ENCODE data around the gene ALDOB. TPM values are rescaled to one million over a fixed set of nuclear protein-coding genes. Genes with fewer than 3 reads are reported as not detected.

Gene ALDOB
- total and polyA plus RNA-seq, 7 experiments from 2014 or later: not detected

GRCh38 chr9:101449071-101449721 is 13.6 kb upstream of the ALDOB start:
- CTCF ChIA-PET: interaction anchor here (0.6 to 1.3 kb wide), 3 partner anchors 10 to 80 kb away, joined by 3 to 8 read pairs (median 4); no protein-coding TSS in a partner anchor

DNA sequence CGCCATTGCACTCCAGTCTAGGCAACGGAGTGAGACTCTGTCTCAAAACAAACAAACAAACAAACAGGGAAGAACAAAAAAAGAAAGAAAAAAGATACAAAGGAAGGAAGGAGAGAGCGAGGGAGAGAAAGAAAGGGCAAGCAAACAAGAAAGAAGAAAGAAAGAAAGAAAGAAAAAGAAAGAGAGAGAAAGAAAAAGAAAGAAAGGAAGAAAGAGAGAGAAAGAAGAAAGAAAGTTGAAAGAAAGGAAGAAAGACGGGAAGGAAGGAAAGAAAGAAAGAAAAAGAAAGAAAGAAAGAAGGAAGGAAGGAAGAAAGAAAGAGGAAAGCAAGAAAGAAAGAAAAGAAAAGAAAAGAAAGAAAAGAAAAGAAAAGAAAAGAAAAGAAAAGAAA is 13.1 kb upstream of the ALDOB start:
- peaks cover 65 to 80% (median 73%) of the 10 kb centered on the region in 5 donors for H3K27me3 Mint-ChIP-seq
- CTCF ChIA-PET: interaction anchor here (0.6 to 1.3 kb wide), 2 partner anchors 11 to 81 kb away, joined by 4 to 8 read pairs; no protein-coding TSS in a partner anchor

More at GRCh38 chr9:101449071-101449721, 13.6 kb upstream of the ALDOB start:
- peaks cover 0 to 6% of the 10 kb centered on the region in 2 donors for H3K27me3 ChIP-seq (ENCODE audit: control insufficient read depth in 2 of 2, insufficient read depth in 2 of 2, low read length in 2 of 2)
- H3K9me3 Mint-ChIP-seq: peaks cover 0 to 26% (median 9%) of the 10 kb centered on the region in 11 donors
- intact Hi-C loops (cut with micrococcal nuclease): loop anchor here in 1 of 2 donors (2.0 kb wide), 2 partner anchors 82 to 122 kb away; no protein-coding TSS in a partner anchor
- peaks cover 0 to 3% (median 0%) of the 10 kb centered on the region in 5 donors for H3K36me3 Mint-ChIP-seq
- peaks cover 60 to 76% (median 71%) of the 10 kb centered on the region in 5 donors for H3K27me3 Mint-ChIP-seq
- H3K9me3 ChIP-seq (ENCODE audit: control insufficient read depth in 2 of 3, low read length in 3 of 3): no peaks in the 10 kb centered on the region
- no peaks in the 10 kb centered on the region for H3K36me3 ChIP-seq (ENCODE audit: control insufficient read depth in 2 of 3, insufficient read depth in 3 of 3, low read length in 3 of 3)
- H3K4me1 ChIP-seq (ENCODE audit: control insufficient read depth in 2 of 2, insufficient read depth in 2 of 2, low read length in 2 of 2): peaks cover 0 to 6% of the 10 kb centered on the region in 2 donors
- H3K4me1 Mint-ChIP-seq: peaks cover 5 to 11% (median 7%) of the 10 kb centered on the region in 7 donors
- peak overlapping the region; percentile 41 to 79 (median 68) for H3K4me3 Mint-ChIP-seq
- ATAC-seq: peak; percentile 84
- POLR2A ChIA-PET: no interaction called here
- no peak overlapping the region for H3K27ac Mint-ChIP-seq
- no peak overlapping the region for H3K27ac ChIP-seq (ENCODE audit: low read depth, low read length)
- peak overlapping the region; percentile 40 for H3K4me3 ChIP-seq (ENCODE audit: low read length)
- DNase-seq: peak; percentile 1 to 44 (median 30)

DNA sequence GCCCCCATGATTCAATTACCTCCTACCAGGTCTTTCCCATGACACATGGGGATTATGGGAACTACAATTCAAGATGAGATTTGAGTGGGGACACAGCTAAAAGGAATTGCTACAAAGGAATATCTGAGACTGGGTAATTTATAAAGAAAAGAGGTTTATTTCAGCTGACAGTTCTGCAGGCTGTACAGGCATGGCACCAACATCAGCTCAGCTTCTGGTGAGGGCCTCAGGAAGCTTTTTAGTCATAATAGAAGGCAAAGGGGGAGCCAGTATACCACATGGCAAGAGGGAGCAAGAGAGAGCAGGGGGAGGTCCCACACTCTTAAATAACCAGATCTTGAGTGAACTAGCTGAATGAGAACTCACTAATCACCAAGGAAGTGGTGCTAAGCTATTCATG is 11.2 kb upstream of the ALDOB start:
- peaks cover 5 to 11% (median 7%) of the 10 kb centered on the region in 7 donors for H3K4me1 Mint-ChIP-seq
- ATAC-seq: no peak
- Histone ChIP-seq H3K36me3 (ENCODE audit: control insufficient read depth in 2 of 3, insufficient read depth in 3 of 3, low read length in 3 of 3) (no peaks in the 10 kb centered on the region), H3K9me3 (ENCODE audit: control insufficient read depth in 2 of 3, low read length in 3 of 3) (no peaks in the 10 kb centered on the region), H3K27me3 (ENCODE audit: control insufficient read depth in 2 of 2, insufficient read depth in 2 of 2, low read length in 2 of 2) (peaks cover 0 to 6% of the 10 kb centered on the region in 2 donors), H3K4me3 (ENCODE audit: low read length) (no peak overlapping the region), H3K4me1 (ENCODE audit: control insufficient read depth in 2 of 2, insufficient read depth in 2 of 2, low read length in 2 of 2) (peaks cover 0 to 6% of the 10 kb centered on the region in 2 donors), H3K27ac (ENCODE audit: low read depth, low read length) (no peak overlapping the region)
- peaks cover 57 to 79% (median 67%) of the 10 kb centered on the region in 5 donors for H3K27me3 Mint-ChIP-seq
- no peak overlapping the region for H3K4me3 Mint-ChIP-seq
- peaks cover 0 to 9% (median 2%) of the 10 kb centered on the region in 11 donors for H3K9me3 Mint-ChIP-seq
- no peak for DNase-seq
- no peak overlapping the region for H3K27ac Mint-ChIP-seq
- CTCF ChIA-PET: no interaction called here
- H3K36me3 Mint-ChIP-seq: peaks cover 0 to 3% (median 0%) of the 10 kb centered on the region in 5 donors
- intact Hi-C loops (cut with micrococcal nuclease): no loop called here
- POLR2A ChIA-PET: no interaction called here

More for the DNA sequence above, 13.1 kb upstream of the ALDOB start:
- Histone ChIP-seq H3K4me1 (ENCODE audit: control insufficient read depth in 2 of 2, insufficient read depth in 2 of 2, low read length in 2 of 2) (peaks cover 0 to 6% of the 10 kb centered on the region in 2 donors), H3K9me3 (ENCODE audit: control insufficient read depth in 2 of 3, low read length in 3 of 3) (no peaks in the 10 kb centered on the region), H3K27me3 (ENCODE audit: control insufficient read depth in 2 of 2, insufficient read depth in 2 of 2, low read length in 2 of 2) (peaks cover 0 to 6% of the 10 kb centered on the region in 2 donors), H3K36me3 (ENCODE audit: control insufficient read depth in 2 of 3, insufficient read depth in 3 of 3, low read length in 3 of 3) (no peaks in the 10 kb centered on the region), H3K4me3 (ENCODE audit: low read length) (no peak overlapping the region), H3K27ac (ENCODE audit: low read depth, low read length) (no peak overlapping the region)
- Mint-ChIP-seq H3K4me1 (peaks cover 5 to 11% (median 7%) of the 10 kb centered on the region in 7 donors), H3K27ac (peak overlapping the region in 2 of 9 donors; percentile 52 to 56), H3K36me3 (peaks cover 0 to 3% (median 0%) of the 10 kb centered on the region in 5 donors), H3K4me3 (peak overlapping the region in 9 of 10 donors; percentile 63 to 81 (median 70)), H3K9me3 (peaks cover 0 to 26% (median 9%) of the 10 kb centered on the region in 11 donors)
- POLR2A ChIA-PET: no interaction called here
- intact Hi-C loops (cut with micrococcal nuclease): loop anchor here in 1 of 2 donors (2.0 kb wide), 2 partner anchors 82 to 122 kb away; no protein-coding TSS in a partner anchor
- no peak for DNase-seq
- no peak for ATAC-seq

DNA sequence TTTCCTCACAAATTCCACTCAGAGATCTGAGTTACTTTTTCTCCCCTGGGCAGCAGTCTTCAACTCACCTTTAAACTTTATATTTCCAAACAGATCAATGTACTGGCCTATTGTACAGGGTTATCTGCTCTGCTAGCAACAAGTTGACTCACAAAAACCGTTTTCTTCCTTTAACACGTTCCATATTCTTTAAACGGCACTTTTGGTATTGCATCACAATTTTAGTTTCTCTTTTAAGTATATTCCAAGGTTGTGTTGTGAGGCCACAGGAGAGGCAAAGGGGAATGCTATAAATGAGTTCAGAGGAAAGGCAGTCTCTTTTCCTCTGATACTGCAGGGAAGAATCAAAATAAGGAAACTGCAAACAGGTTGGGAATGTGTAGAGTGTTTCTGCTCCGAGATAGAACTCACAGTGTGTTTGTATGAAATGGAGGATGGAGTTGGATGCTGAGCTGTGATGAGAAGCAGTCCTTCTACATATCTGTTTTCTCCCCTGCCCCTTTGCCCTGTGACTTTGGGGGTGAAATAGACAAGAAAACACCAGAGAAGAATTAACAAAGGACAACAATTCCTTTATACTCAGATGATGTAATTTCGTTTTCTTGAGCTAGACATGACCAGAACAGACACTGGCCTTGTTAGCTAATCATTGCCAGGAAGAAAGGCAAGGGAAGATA is 9.9 kb upstream of the ALDOB start:
- no peak for ATAC-seq
- H3K4me1 Mint-ChIP-seq: peaks cover 5 to 11% (median 7%) of the 10 kb centered on the region in 7 donors
- H3K27me3 Mint-ChIP-seq: peaks cover 47 to 73% (median 64%) of the 10 kb centered on the region in 5 donors
- H3K4me1 ChIP-seq (ENCODE audit: control insufficient read depth in 2 of 2, insufficient read depth in 2 of 2, low read length in 2 of 2): peaks cover 0 to 6% of the 10 kb centered on the region in 2 donors
- H3K27me3 ChIP-seq (ENCODE audit: control insufficient read depth in 2 of 2, insufficient read depth in 2 of 2, low read length in 2 of 2): peaks cover 0 to 9% of the 10 kb centered on the region in 2 donors
- H3K4me3 ChIP-seq (ENCODE audit: low read length): no peak overlapping the region
- H3K27ac Mint-ChIP-seq: no peak overlapping the region
- no peak overlapping the region for H3K4me3 Mint-ChIP-seq
- H3K27ac ChIP-seq (ENCODE audit: low read depth, low read length): no peak overlapping the region
- CTCF ChIA-PET: no interaction called here
- H3K36me3 ChIP-seq (ENCODE audit: control insufficient read depth in 2 of 3, insufficient read depth in 3 of 3, low read length in 3 of 3): no peaks in the 10 kb centered on the region
- H3K9me3 Mint-ChIP-seq: no peaks in the 10 kb centered on the region
- POLR2A ChIA-PET: no interaction called here
- DNase-seq: no peak
- no peaks in the 10 kb centered on the region for H3K9me3 ChIP-seq (ENCODE audit: control insufficient read depth in 2 of 3, low read length in 3 of 3)
- peaks cover 0 to 3% (median 0%) of the 10 kb centered on the region in 5 donors for H3K36me3 Mint-ChIP-seq
- intact Hi-C loops (cut with micrococcal nuclease): no loop called here

GRCh38 chr9:101443364-101443771 is 7.8 kb upstream of the ALDOB start:
- H3K4me3 Mint-ChIP-seq: no peak overlapping the region
- ChIA-PET CTCF (no interaction called here), POLR2A (no interaction called here)
- H3K9me3 Mint-ChIP-seq: no peaks in the 10 kb centered on the region
- no peak overlapping the region for H3K27ac ChIP-seq (ENCODE audit: low read depth, low read length)
- peaks cover 0 to 1% (median under 1%) of the 10 kb centered on the region in 7 donors for H3K4me1 Mint-ChIP-seq
- H3K27ac Mint-ChIP-seq: no peak overlapping the region
- H3K36me3 Mint-ChIP-seq: peaks cover 0 to 3% (median 0%) of the 10 kb centered on the region in 5 donors
- H3K36me3 ChIP-seq (ENCODE audit: control insufficient read depth in 2 of 3, insufficient read depth in 3 of 3, low read length in 3 of 3): no peaks in the 10 kb centered on the region
- H3K4me3 ChIP-seq (ENCODE audit: low read length): no peak overlapping the region
- peaks cover 27 to 69% (median 55%) of the 10 kb centered on the region in 5 donors for H3K27me3 Mint-ChIP-seq
- no peaks in the 10 kb centered on the region for H3K9me3 ChIP-seq (ENCODE audit: control insufficient read depth in 2 of 3, low read length in 3 of 3)
- no peaks in the 10 kb centered on the region for H3K4me1 ChIP-seq (ENCODE audit: control insufficient read depth in 2 of 2, insufficient read depth in 2 of 2, low read length in 2 of 2)
- intact Hi-C loops (cut with micrococcal nuclease): no loop called here
- H3K27me3 ChIP-seq (ENCODE audit: control insufficient read depth in 2 of 2, insufficient read depth in 2 of 2, low read length in 2 of 2): peaks cover 0 to 9% of the 10 kb centered on the region in 2 donors
- DNase-seq (no peak), ATAC-seq (no peak)

- Histone ChIP-seq H3K27me3 (ENCODE audit: control insufficient read depth in 2 of 2, insufficient read depth in 2 of 2, low read length in 2 of 2) (peaks cover 0 to 9% of the 10 kb centered on the region in 2 donors), H3K36me3 (ENCODE audit: control insufficient read depth in 2 of 3, insufficient read depth in 3 of 3, low read length in 3 of 3) (no peaks in the 10 kb centered on the region), H3K4me1 (ENCODE audit: control insufficient read depth in 2 of 2, insufficient read depth in 2 of 2, low read length in 2 of 2) (no peaks in the 10 kb centered on the region), H3K9me3 (ENCODE audit: control insufficient read depth in 2 of 3, low read length in 3 of 3) (no peaks in the 10 kb centered on the region), H3K27ac (ENCODE audit: low read depth, low read length) (no peak overlapping the region), H3K4me3 (ENCODE audit: low read length) (no peak overlapping the region)
- no peak overlapping the region for H3K27ac Mint-ChIP-seq
- ATAC-seq (no peak), DNase-seq (no peak)
- H3K36me3 Mint-ChIP-seq: peaks cover 0 to 3% (median 0%) of the 10 kb centered on the region in 5 donors
- POLR2A ChIA-PET: no interaction called here
- no peaks in the 10 kb centered on the region for H3K4me1 Mint-ChIP-seq
- H3K27me3 Mint-ChIP-seq: peaks cover 23 to 67% (median 56%) of the 10 kb centered on the region in 5 donors
- no peak overlapping the region for H3K4me3 Mint-ChIP-seq
- intact Hi-C loops (cut with micrococcal nuclease): no loop called here
- H3K9me3 Mint-ChIP-seq: no peaks in the 10 kb centered on the region
- CTCF ChIA-PET: no interaction called here
Measured at GRCh38 chr9:101442736-101443135, 7.2 kb upstream of the ALDOB start.

Measured in naive thymus-derived CD4-positive, alpha-beta T cell (primary cell).